RWPE2 (cell line): ENCODE data around the gene METTL25B.

ENCODE experiments used
- ATAC-seq: fragments of 200-7000 bp; cut with Tn5 transposase; 3 replicates; pipeline ENCODE4 v1.9.1; 2021; ENCODE audit warnings: low read depth
- DNase-seq: peaks from one replicate; pipeline ENCODE4 v3.0.0-alpha.2; 2020; ENCODE audit warnings: low spot score
- H3K27ac ChIP-seq: fragments of 450-650 bp; 2 replicates; pipeline ENCODE4 v1.5.1; 2017; ENCODE audit warnings: mild to moderate bottlenecking; ENCODE audit not compliant: poor library complexity, severe bottlenecking
- H3K27me3 ChIP-seq: fragments of 250-450 bp; sonication (Bioruptor Pico); 2 replicates; pipeline ENCODE4 v1.5.1; 2021; ENCODE audit warnings: mild to moderate bottlenecking, moderate library complexity; ENCODE audit not compliant: insufficient read depth, poor library complexity, severe bottlenecking
- H3K36me3 ChIP-seq: fragments of 250-450 bp; sonication (Bioruptor Pico); 2 replicates; pipeline ENCODE4 v1.5.1; 2020; ENCODE audit warnings: low read depth, mild to moderate bottlenecking, moderate library complexity
- H3K4me1 ChIP-seq: fragments of 250-450 bp; sonication (Bioruptor Pico); 2 replicates; pipeline ENCODE4 v1.5.1; 2021; ENCODE audit warnings: mild to moderate bottlenecking, moderate library complexity; ENCODE audit not compliant: insufficient read depth, poor library complexity, severe bottlenecking
- H3K4me3 ChIP-seq: fragments of 250-450 bp; sonication (Bioruptor Pico); 2 replicates; pipeline ENCODE4 v1.5.1; 2021; ENCODE audit warnings: mild to moderate bottlenecking, moderate library complexity; ENCODE audit not compliant: severe bottlenecking
- H3K9me3 ChIP-seq: fragments of 250-450 bp; sonication (Bioruptor Pico); 2 replicates; pipeline ENCODE4 v1.5.1; 2021; ENCODE audit warnings: mild to moderate bottlenecking, moderate library complexity; ENCODE audit not compliant: severe bottlenecking
- CTCF ChIP-seq: fragments of 450-650 bp; IDR thresholded peaks from one replicate; pipeline ENCODE4 v1.5.1; 2017; ENCODE audit warnings: mild to moderate bottlenecking, moderate library complexity; ENCODE audit not compliant: poor library complexity, severe bottlenecking

METTL25B gene

GRCh38 chr1:156712626-156713025, 15.6 kb upstream of the METTL25B start:
- H3K27ac ChIP-seq = peak overlapping the region; percentile 35

GRCh38 chr1:156714830-156715229, 13.4 kb upstream of the METTL25B start:
- Histone ChIP-seq H3K9me3 (no peaks in the 10 kb centered on the region), H3K36me3 (no peaks in the 10 kb centered on the region), H3K4me1 (peaks cover 25% of the 10 kb centered on the region), H3K27me3 (no peaks in the 10 kb centered on the region), H3K27ac (no peak overlapping the region), H3K4me3 (no peak overlapping the region)
- DNase-seq (no peak), ATAC-seq (no peak)
- TF ChIP-seq CTCF = no peak

More at GRCh38 chr1:156712626-156713025, 15.6 kb upstream of the METTL25B start:
- no peak for TF ChIP-seq CTCF
- H3K27me3 ChIP-seq = no peaks in the 10 kb centered on the region
- ATAC-seq = peak; percentile 2; the same call in 1 of the 3 replicates
- no peak for DNase-seq
- no peaks in the 10 kb centered on the region for H3K9me3 ChIP-seq
- no peak overlapping the region for H3K4me3 ChIP-seq
- no peaks in the 10 kb centered on the region for H3K36me3 ChIP-seq
- H3K4me1 ChIP-seq = peaks cover 30% of the 10 kb centered on the region

- Histone ChIP-seq H3K9me3 (no peaks in the 10 kb centered on the region), H3K4me3 (no peak overlapping the region), H3K27ac (no peak overlapping the region), H3K27me3 (no peaks in the 10 kb centered on the region), H3K4me1 (peaks cover 12% of the 10 kb centered on the region), H3K36me3 (peaks cover 7% of the 10 kb centered on the region)
- no peak for DNase-seq
- no peak for ATAC-seq
- no peak for TF ChIP-seq CTCF
These were observed 10.9 kb upstream of the METTL25B start for GRCh38 chr1:156717351-156717750.

- H3K27me3 ChIP-seq = no peaks in the 10 kb centered on the region
- ATAC-seq = no peak
- TF ChIP-seq CTCF = no peak
- H3K4me1 ChIP-seq = peaks cover 8% of the 10 kb centered on the region
- no peak overlapping the region for H3K27ac ChIP-seq
- DNase-seq = no peak
- H3K4me3 ChIP-seq = no peak overlapping the region
- peaks cover 43% of the 10 kb centered on the region for H3K36me3 ChIP-seq
- no peaks in the 10 kb centered on the region for H3K9me3 ChIP-seq
These were observed 7.1 kb upstream of the METTL25B start for GRCh38 chr1:156721131-156721530.

GRCh38 chr1:156721535-156721934, 6.7 kb upstream of the METTL25B start:
- Histone ChIP-seq H3K27me3 (no peaks in the 10 kb centered on the region), H3K27ac (no peak overlapping the region), H3K36me3 (peaks cover 47% of the 10 kb centered on the region), H3K4me3 (no peak overlapping the region), H3K9me3 (no peaks in the 10 kb centered on the region), H3K4me1 (peaks cover 8% of the 10 kb centered on the region)
- DNase-seq = no peak
- no peak for ATAC-seq
- no peak for TF ChIP-seq CTCF
